DND-41 (cell line): ENCODE measurements around the gene EIF2S3.
A peak's percentile ranks its signal among the peaks of the same experiment; 100 is the strongest.

ENCODE experiments used
- EZH2 ChIP-seq: IDR thresholded peaks from 3 replicates; pipeline ENCODE4 v1.6.1; 2012; ENCODE audit warnings: borderline replicate concordance, low read depth, mild to moderate bottlenecking, moderate library complexity, low read length, inconsistent platforms; ENCODE audit not compliant: severe bottlenecking
- TF ChIP-seq, protein P1 (sequence below): IDR thresholded peaks from 2 replicates; pipeline ENCODE4 v1.5.1; 2012; ENCODE audit warnings: borderline replicate concordance, low read length, moderate library complexity, mild to moderate bottlenecking; ENCODE audit not compliant: poor library complexity, severe bottlenecking; ENCODE audit errors: extremely low read depth

DNA sequence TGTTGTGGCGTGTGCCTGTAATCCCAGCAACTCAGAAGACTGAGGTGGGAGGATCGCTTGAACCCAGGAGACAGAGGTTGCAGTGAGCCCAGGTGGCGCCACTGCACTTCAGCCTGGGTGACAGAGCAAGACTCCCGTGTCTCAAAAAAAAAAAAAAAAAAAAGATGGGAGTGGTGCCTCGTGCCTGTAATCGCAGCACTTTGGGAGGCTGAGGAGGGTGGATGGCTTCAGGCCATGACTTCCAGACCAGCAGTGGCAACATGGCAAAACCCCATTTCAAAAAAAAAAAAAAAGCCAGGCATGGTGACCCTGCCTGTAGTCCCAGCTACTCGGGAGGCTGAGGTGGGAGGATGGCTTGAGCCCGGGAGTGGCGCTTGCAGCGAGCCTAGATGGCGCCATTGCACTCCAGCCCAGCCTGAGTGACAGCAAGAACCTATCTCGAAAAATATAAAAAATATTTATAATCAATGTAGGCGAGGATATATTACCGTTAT lies 27.0 kb downstream of the EIF2S3 start:
- TF ChIP-seq, protein P1, sequence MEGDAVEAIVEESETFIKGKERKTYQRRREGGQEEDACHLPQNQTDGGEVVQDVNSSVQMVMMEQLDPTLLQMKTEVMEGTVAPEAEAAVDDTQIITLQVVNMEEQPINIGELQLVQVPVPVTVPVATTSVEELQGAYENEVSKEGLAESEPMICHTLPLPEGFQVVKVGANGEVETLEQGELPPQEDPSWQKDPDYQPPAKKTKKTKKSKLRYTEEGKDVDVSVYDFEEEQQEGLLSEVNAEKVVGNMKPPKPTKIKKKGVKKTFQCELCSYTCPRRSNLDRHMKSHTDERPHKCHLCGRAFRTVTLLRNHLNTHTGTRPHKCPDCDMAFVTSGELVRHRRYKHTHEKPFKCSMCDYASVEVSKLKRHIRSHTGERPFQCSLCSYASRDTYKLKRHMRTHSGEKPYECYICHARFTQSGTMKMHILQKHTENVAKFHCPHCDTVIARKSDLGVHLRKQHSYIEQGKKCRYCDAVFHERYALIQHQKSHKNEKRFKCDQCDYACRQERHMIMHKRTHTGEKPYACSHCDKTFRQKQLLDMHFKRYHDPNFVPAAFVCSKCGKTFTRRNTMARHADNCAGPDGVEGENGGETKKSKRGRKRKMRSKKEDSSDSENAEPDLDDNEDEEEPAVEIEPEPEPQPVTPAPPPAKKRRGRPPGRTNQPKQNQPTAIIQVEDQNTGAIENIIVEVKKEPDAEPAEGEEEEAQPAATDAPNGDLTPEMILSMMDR: peak; percentile 58
- TF ChIP-seq EZH2: no peak
